Astrocyte (in vitro differentiated cells and primary cell): Measurements from ENCODE around the gene CACNA1F.

Experiments used
- EZH2 ChIP-seq: IDR thresholded peaks from 2 replicates; pipeline ENCODE4 v1.6.1; 2012; ENCODE audit warnings: mild to moderate bottlenecking, low read length, inconsistent platforms; ENCODE audit not compliant: insufficient read depth
- TF ChIP-seq, protein P1 (sequence below): IDR thresholded peaks from 2 replicates; pipeline ENCODE4 v1.5.1; 2011; ENCODE audit warnings: low read depth, mild to moderate bottlenecking, inconsistent platforms, low read length, moderate library complexity; ENCODE audit not compliant: insufficient read depth

DNA sequence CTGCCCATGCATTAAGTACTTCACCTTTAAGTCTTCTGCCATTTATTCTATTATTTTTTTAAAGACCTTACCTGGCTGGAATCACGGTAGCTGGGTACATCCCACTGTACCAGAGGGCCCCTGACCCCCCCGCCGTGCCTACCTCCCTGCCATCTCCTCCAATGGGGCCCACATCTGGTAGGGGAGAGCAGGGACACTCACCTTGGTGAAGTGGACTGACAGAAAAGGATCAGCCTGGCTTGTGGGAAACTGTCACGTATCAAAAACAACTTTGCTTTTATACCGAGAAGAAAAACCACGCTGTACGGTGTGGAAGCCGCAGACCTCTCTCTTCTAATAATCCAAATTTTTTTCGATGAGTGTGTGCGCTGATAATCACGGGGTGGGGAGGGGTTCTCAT lies 31.3 kb upstream of the CACNA1F start, which contains the start of gene FOXP3:
- TF ChIP-seq, protein P1, sequence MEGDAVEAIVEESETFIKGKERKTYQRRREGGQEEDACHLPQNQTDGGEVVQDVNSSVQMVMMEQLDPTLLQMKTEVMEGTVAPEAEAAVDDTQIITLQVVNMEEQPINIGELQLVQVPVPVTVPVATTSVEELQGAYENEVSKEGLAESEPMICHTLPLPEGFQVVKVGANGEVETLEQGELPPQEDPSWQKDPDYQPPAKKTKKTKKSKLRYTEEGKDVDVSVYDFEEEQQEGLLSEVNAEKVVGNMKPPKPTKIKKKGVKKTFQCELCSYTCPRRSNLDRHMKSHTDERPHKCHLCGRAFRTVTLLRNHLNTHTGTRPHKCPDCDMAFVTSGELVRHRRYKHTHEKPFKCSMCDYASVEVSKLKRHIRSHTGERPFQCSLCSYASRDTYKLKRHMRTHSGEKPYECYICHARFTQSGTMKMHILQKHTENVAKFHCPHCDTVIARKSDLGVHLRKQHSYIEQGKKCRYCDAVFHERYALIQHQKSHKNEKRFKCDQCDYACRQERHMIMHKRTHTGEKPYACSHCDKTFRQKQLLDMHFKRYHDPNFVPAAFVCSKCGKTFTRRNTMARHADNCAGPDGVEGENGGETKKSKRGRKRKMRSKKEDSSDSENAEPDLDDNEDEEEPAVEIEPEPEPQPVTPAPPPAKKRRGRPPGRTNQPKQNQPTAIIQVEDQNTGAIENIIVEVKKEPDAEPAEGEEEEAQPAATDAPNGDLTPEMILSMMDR = no peak
- TF ChIP-seq EZH2 = no peak
